Body of pancreas (tissue), 4 donors: ENCODE data around the gene MUC12. TPM values are rescaled to one million over a fixed set of nuclear protein-coding genes. Genes with fewer than 3 reads are reported as not detected.

ENCODE experiments used
- ATAC-seq: fragments of 150-250 bp; one replicate; pipeline ENCODE4 v1.9.1; 2016
- DNase-seq, 4 donors: peaks; one replicate each; pipeline ENCODE4 v3.0.0-alpha.2; 2019
- H3K27ac ChIP-seq, 4 donors: fragments of 200-600 bp; sonication (generic); 1 replicate in 3 of 4; 2 replicates in 1 of 4; pipeline versions ENCODE4 v1.5.1 to v1.6.1; 2016 to 2019; ENCODE audit warnings: mild to moderate bottlenecking in 1 of 4, mixed read lengths in 1 of 4, moderate library complexity in 1 of 4
- H3K27me3 ChIP-seq, 2 donors: fragments of 200-600 bp; sonication (generic); one replicate each; pipeline ENCODE4 v1.6.0; 2016; ENCODE audit warnings: mild to moderate bottlenecking in 1 of 2
- H3K36me3 ChIP-seq, 2 donors: fragments of 200-600 bp; sonication (generic); replicated peaks in 1 of 2; 2 replicates each; pipeline ENCODE4 v1.5.1; 2016; ENCODE audit warnings: low read depth in 2 of 2; ENCODE audit not compliant: insufficient read depth in 1 of 2
- H3K4me1 ChIP-seq: fragments of 200-600 bp; sonication (generic); one replicate; pipeline ENCODE4 v1.6.0; 2016
- H3K4me3 ChIP-seq, 2 donors: fragments of 200-600 bp; sonication (generic); 1 replicate in 1 of 2; 2 replicates in 1 of 2; pipeline ENCODE4 v1.5.1; 2016 to 2019
- H3K9me3 ChIP-seq, 3 donors: fragments of 200-600 bp; sonication (generic); 1 replicate in 2 of 3; 2 replicates in 1 of 3; pipeline ENCODE4 v1.5.1; 2016
- CTCF ChIP-seq, 7 experiments: fragments of 450-650 bp in 4 of 7; fragments of 200-600 bp in 3 of 7; sonication (generic) in 3 of 7; IDR thresholded peaks; one replicate each; pipeline ENCODE4 v1.5.1; 2016 to 2019; ENCODE audit warnings: antibody characterized with exemption in 7 of 7
- POLR2A ChIP-seq, 3 donors: fragments of 450-650 bp; IDR thresholded peaks; one replicate each; pipeline ENCODE4 v1.6.1; 2016; ENCODE audit warnings: antibody characterized with exemption in 3 of 3, mild to moderate bottlenecking in 2 of 3
- WGBS, 2 donors: methylation state at CpG; one replicate each; pipeline ENCODE4 v1.1.5; 2017; 5-methylcytosine and 5-hydroxymethylcytosine counted together
- intact Hi-C: fragments of 100-400 bp; cut with DNase I; formaldehyde crosslinking; loops from one replicate; pipeline ENCODE4 v1.15.1; 2023
- total RNA-seq, 2 donors: library from RNA; depleted of rRNA; stranded (reverse); fragments of >200 nt; gene quantifications; one replicate each; pipeline ENCODE4 v1.1.0, GENCODE V29; 2016

Gene MUC12
- total RNA-seq, 2 donors from 2014 or later: not detected

- intact Hi-C loops: no loop called here
- peak; percentile 69 for ATAC-seq
- Histone ChIP-seq H3K9me3 (no peaks in the 10 kb centered on the region), H3K4me3 (no peak overlapping the region), H3K36me3 (no peaks in the 10 kb centered on the region), H3K27ac (no peak overlapping the region), H3K4me1 (peaks cover 12% of the 10 kb centered on the region), H3K27me3 (no peaks in the 10 kb centered on the region)
- DNase-seq: no peak
- WGBS, 2 donors: 48 to 53% methylated on average over 9 of the region's 9 CpGs
- TF ChIP-seq CTCF (IDR thresholded peaks at IDR 0.05) (no peak), POLR2A (IDR thresholded peaks at IDR 0.05) (no peak)
Measured at GRCh38 chr7:100942045-100942774, 27.2 kb upstream of the MUC12 start.

GRCh38 chr7:100943693-100944092, 25.7 kb upstream of the MUC12 start:
- 72 to 78% methylated on average over 5 of the region's 5 CpGs for WGBS, 2 donors
- intact Hi-C loops: no loop called here
- ATAC-seq: no peak

GRCh38 chr7:100944138-100944537, 25.2 kb upstream of the MUC12 start:
- intact Hi-C loops: no loop called here
- Histone ChIP-seq H3K36me3 (no peaks in the 10 kb centered on the region), H3K27me3 (no peaks in the 10 kb centered on the region), H3K4me3 (no peak overlapping the region), H3K27ac (no peak overlapping the region), H3K9me3 (no peaks in the 10 kb centered on the region), H3K4me1 (peaks cover 12% of the 10 kb centered on the region)
- TF ChIP-seq CTCF (IDR thresholded peaks at IDR 0.05) (no peak), POLR2A (IDR thresholded peaks at IDR 0.05) (no peak)
- no peak for DNase-seq
- 74 to 89% methylated on average over 4 of the region's 4 CpGs for WGBS, 2 donors
- no peak for ATAC-seq

More at GRCh38 chr7:100943693-100944092, 25.7 kb upstream of the MUC12 start:
- Histone ChIP-seq H3K27ac (no peak overlapping the region), H3K36me3 (no peaks in the 10 kb centered on the region), H3K27me3 (no peaks in the 10 kb centered on the region), H3K4me3 (no peak overlapping the region), H3K9me3 (no peaks in the 10 kb centered on the region), H3K4me1 (peaks cover 12% of the 10 kb centered on the region)
- no peak for TF ChIP-seq POLR2A (IDR thresholded peaks at IDR 0.05)
- no peak for TF ChIP-seq CTCF (IDR thresholded peaks at IDR 0.05)
- no peak for DNase-seq

- Histone ChIP-seq H3K9me3 (no peaks in the 10 kb centered on the region), H3K4me1 (peaks cover 12% of the 10 kb centered on the region), H3K36me3 (no peaks in the 10 kb centered on the region), H3K4me3 (no peak overlapping the region), H3K27ac (no peak overlapping the region), H3K27me3 (no peaks in the 10 kb centered on the region)
- ATAC-seq: no peak
- intact Hi-C loops: no loop called here
- TF ChIP-seq POLR2A (IDR thresholded peaks at IDR 0.05) (no peak), CTCF (IDR thresholded peaks at IDR 0.05) (no peak)
- DNase-seq: no peak
- WGBS, 2 donors: 78 to 83% methylated on average over 4 of the region's 4 CpGs
Measured at GRCh38 chr7:100946111-100946510, 23.3 kb upstream of the MUC12 start.
